Brain microvascular endothelial cell (primary cell): Measurements from ENCODE around the gene NOL4L.

ENCODE experiments used
- DNase-seq: peaks from one replicate; pipeline ENCODE4 v3.0.0-alpha.2; 2020
- H3K27ac ChIP-seq: fragments of 250-450 bp; sonication (Bioruptor Pico); 2 replicates; pipeline ENCODE4 v1.5.1; 2020; ENCODE audit warnings: mild to moderate bottlenecking, moderate library complexity
- H3K27me3 ChIP-seq: fragments of 250-450 bp; sonication (Bioruptor Pico); replicated peaks from 2 replicates; pipeline ENCODE4 v1.5.1; 2020; ENCODE audit warnings: mild to moderate bottlenecking
- H3K36me3 ChIP-seq: fragments of 250-450 bp; sonication (Bioruptor Pico); replicated peaks from 2 replicates; pipeline ENCODE4 v1.5.1; 2020; ENCODE audit warnings: mild to moderate bottlenecking
- H3K4me3 ChIP-seq: 2 replicates; pipeline ENCODE4 v1.5.1; 2011; ENCODE audit warnings: low read depth, mild to moderate bottlenecking, control low read depth, low read length, moderate library complexity
- in situ Hi-C: cut with HindIII; loops from 2 replicates; pipeline ENCODE4 v1.10.0; 2017; ENCODE audit warnings: low sequenced_read_pairs, low pct_ligation_motif_present
- TF ChIP-seq, protein P1 (sequence below): IDR thresholded peaks from 2 replicates; pipeline ENCODE4 v1.5.1; 2011; ENCODE audit warnings: low read depth, mild to moderate bottlenecking, moderate library complexity, low read length, control low read depth, inconsistent platforms; ENCODE audit errors: missing control alignments

The NOL4L gene

DNA sequence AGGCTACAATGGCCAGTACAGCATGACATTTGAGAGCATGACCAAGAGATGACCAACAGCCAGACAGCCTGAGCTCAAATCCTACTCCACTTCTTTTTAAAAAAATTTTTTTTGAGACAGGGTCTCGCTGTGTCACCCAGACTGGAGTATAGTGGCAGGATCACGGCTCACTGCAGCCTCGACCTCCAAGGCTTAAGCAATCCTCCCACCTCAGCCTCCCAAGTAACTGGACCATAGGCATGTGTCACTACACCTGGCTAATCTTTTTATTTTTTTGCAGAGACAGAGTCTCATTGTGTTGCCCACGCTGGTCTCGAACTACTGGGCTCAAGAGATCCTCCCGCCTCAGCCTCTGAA is 42.9 kb downstream of the NOL4L start:
- Histone ChIP-seq H3K27me3 (no peaks in the 10 kb centered on the region), H3K4me3 (no peak overlapping the region), H3K27ac (no peak overlapping the region), H3K36me3 (no peaks in the 10 kb centered on the region)
- no peak for DNase-seq
- TF ChIP-seq, protein P1, sequence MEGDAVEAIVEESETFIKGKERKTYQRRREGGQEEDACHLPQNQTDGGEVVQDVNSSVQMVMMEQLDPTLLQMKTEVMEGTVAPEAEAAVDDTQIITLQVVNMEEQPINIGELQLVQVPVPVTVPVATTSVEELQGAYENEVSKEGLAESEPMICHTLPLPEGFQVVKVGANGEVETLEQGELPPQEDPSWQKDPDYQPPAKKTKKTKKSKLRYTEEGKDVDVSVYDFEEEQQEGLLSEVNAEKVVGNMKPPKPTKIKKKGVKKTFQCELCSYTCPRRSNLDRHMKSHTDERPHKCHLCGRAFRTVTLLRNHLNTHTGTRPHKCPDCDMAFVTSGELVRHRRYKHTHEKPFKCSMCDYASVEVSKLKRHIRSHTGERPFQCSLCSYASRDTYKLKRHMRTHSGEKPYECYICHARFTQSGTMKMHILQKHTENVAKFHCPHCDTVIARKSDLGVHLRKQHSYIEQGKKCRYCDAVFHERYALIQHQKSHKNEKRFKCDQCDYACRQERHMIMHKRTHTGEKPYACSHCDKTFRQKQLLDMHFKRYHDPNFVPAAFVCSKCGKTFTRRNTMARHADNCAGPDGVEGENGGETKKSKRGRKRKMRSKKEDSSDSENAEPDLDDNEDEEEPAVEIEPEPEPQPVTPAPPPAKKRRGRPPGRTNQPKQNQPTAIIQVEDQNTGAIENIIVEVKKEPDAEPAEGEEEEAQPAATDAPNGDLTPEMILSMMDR, result no peak
- in situ Hi-C loops, result no loop called here

DNA sequence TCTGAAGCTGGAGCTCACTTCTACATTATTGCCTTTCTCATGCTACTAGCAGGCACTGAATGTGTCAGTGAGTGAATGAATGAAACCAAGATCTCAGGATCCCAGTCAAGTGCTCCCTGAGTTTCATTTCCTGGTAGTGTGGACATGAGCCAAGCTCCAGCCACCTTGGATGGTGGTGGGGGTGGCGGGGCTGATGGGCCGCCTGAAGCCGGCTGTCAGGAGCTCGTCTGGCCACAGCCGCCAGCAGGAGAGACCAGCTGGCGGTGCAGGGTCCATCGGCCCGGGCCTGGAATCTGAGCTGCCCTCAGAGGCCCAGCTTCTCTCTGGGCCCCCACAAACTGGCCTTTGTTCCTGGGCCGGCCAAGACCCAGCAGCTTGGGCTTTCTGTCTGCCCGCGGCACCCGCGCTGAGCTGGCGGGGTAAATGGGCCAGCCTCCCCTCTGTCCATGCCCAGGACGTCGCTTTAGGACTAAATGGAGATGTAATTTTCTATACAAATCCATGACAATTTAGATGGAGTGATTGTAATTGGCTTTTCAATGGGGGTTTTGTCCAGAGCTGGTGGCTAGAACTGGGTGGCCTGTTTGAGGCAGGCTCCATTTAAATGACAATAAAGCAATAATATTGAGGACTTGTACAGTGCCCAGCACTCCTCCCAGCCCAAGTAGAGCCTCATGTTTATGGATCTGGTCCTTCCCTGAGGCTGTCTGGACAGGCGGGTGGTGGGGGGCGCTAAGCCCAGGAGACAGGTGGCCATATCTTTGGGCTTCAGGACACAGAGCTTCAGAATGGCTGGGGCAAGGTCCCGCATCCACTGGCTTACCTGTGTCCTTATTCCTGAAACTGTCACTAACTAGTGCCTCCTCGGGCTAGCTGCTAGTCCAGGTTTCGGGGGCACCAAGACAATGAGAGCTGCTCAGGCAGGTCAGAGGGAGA is 43.5 kb downstream of the NOL4L start:
- no peak for DNase-seq
- in situ Hi-C loops, result no loop called here
- TF ChIP-seq, protein P1, result no peak
- H3K27me3 ChIP-seq, result no peaks in the 10 kb centered on the region
- H3K36me3 ChIP-seq, result no peaks in the 10 kb centered on the region
- H3K4me3 ChIP-seq, result no peak overlapping the region
- no peak overlapping the region for H3K27ac ChIP-seq

DNA sequence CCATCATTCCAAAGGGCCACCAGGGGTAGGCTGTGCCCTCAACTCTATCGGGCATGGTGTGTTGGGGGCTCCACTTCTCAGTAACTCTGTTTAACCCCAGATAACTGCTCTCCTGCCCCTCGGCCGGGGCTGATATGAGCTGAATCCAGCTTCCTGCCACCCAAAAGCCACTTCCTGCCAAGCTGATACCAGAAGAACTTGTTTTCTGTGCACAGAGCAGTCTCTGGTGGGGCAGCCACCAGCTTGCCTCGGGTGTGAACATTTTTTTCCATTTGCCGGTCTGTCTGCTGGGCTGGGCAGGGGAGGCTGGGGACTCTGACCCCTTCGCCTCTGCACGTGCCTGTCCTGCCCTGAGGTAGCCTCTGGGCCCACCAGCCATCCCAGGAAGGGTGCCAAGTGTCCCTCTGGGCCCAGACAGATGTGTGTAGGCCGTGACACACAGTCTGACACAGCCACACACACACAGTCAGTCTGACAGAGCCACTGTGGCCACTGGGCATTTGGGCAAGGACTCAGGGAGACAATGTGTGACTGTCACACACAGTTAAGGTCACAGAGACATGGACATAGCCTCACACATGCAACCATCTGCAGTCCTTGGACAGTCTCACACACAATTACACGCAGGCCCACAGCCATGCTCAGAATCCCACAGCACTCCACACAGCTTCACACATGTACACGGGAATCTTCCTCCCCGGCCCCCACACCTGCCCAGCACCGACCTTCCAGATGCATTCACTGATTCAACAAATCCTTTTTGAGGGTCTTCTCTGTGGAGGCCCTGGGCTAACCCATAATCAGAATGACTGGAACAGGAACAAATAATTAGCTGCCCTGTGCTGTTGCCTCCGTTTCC is 45.1 kb downstream of the NOL4L start:
- H3K4me3 ChIP-seq, result no peak overlapping the region
- no peaks in the 10 kb centered on the region for H3K36me3 ChIP-seq
- TF ChIP-seq, protein P1, result no peak
- H3K27ac ChIP-seq, result no peak overlapping the region
- no peak for DNase-seq
- in situ Hi-C loops, result no loop called here
- H3K27me3 ChIP-seq, result no peaks in the 10 kb centered on the region

DNA sequence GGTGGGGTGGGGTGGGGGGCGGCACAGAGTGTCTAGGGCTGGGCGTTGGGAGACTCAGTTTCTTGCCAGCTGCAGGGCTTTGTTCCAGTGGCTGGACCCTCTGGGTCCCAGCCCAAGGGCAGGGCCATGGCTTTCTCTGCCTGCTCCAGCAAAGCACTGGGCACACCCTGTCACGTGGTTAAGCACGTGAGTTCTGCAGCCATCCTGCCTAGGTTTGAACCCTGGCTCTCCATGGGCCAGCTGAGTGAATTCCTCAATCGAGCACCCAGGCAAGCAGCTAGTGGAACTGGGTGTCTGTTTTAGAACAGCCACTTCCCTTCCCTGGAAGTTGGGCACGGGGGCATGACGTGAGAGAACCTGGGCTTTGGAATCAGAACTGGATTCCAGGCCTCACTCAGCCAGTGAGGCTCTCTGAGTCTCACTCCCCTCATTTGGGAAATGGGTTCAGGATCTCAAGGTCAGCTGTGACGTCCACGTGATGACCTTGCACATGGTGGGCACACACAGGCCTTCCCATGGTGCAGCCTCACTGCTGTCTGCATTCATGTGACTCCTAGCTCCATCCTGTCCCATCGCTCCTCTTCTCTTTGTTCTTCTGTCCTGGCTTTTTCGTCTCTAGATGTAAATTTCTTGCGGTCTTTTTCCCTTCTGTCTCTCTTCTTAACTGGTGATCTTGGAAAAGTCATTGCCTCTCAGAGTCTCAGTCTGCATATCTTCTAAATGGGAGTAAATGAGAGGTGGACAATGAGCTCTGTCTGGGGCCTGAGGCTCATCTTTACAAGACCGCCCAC is 45.9 kb downstream of the NOL4L start:
- H3K27ac ChIP-seq, result no peak overlapping the region
- no peaks in the 10 kb centered on the region for H3K36me3 ChIP-seq
- TF ChIP-seq, protein P1, result no peak
- in situ Hi-C loops, result no loop called here
- no peaks in the 10 kb centered on the region for H3K27me3 ChIP-seq
- DNase-seq, result no peak
- no peak overlapping the region for H3K4me3 ChIP-seq

DNA sequence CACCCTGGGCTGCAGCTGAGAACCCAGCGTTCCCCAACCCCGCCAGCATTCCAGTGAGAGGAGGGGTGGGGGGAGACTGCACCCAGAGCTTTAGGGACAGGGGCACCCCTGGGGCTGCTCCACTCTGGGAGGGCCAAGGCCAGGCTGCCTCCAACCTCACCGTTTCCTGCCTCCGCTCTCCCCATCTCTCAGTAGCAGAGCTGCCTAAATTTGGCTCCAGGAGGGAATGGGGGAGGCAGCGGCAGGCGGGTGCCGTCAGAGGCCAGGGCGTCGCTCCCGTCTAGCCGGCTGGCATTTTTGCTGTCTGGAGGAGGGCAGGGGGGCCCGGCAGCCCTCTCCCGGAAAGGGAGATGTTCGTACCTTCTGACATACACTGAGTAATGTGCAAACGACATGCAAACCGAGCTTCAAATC is 46.6 kb downstream of the NOL4L start:
- TF ChIP-seq, protein P1, result no peak
- DNase-seq, result peak; percentile 10
- no peaks in the 10 kb centered on the region for H3K36me3 ChIP-seq
- no peak overlapping the region for H3K27ac ChIP-seq
- in situ Hi-C loops, result no loop called here
- no peaks in the 10 kb centered on the region for H3K27me3 ChIP-seq
- no peak overlapping the region for H3K4me3 ChIP-seq
